Neural cell (in vitro differentiated cells): Measurements from ENCODE around the gene CAMK2G. TPM values are rescaled to one million over a fixed set of nuclear protein-coding genes. Genes with fewer than 3 reads are reported as not detected.

ENCODE experiments used
- H2AFZ ChIP-seq: fragments of 200-600, 300-800 bp; sonication (generic), shearing (Covaris generic); 2 replicates; pipeline ENCODE4 v1.6.0; 2014; ENCODE audit warnings: low read depth, mild to moderate bottlenecking, antibody characterized with exemption, low read length, moderate library complexity
- H3F3A ChIP-seq: fragments of 200-600 bp; shearing (Covaris generic); 2 replicates; pipeline ENCODE4 v1.6.1; 2016; ENCODE audit warnings: mild to moderate bottlenecking, moderate library complexity, mixed read lengths, antibody characterized with exemption, low read length; ENCODE audit not compliant: insufficient read depth, poor library complexity, severe bottlenecking
- H3K27ac ChIP-seq: fragments of 200-600, 300-800 bp; sonication (generic), shearing (Covaris generic); 2 replicates; pipeline ENCODE4 v1.5.1; 2014; ENCODE audit warnings: mild to moderate bottlenecking, low read length, moderate library complexity
- H3K27me3 ChIP-seq: fragments of 300-800, 200-600 bp; sonication (generic), shearing (Covaris generic); 2 replicates; pipeline ENCODE4 v1.6.0; 2014; ENCODE audit warnings: mild to moderate bottlenecking, low read depth, low read length, moderate library complexity; ENCODE audit not compliant: insufficient read depth
- H3K36me3 ChIP-seq: fragments of 300-800, 200-600 bp; sonication (generic), shearing (Covaris generic); 2 replicates; pipeline ENCODE4 v1.5.1; 2014; ENCODE audit warnings: mild to moderate bottlenecking, antibody characterized with exemption, low read length, moderate library complexity; ENCODE audit not compliant: insufficient read depth
- H3K4me2 ChIP-seq: fragments of 300-800, 200-600 bp; sonication (generic), shearing (Covaris generic); 2 replicates; pipeline ENCODE4 v1.6.0; 2014; ENCODE audit warnings: mild to moderate bottlenecking, low read length
- H3K4me3 ChIP-seq: fragments of 300-800, 200-600 bp; sonication (generic), shearing (Covaris generic); 2 replicates; pipeline ENCODE4 v1.5.1; 2014; ENCODE audit warnings: mild to moderate bottlenecking, low read length, moderate library complexity
- H3K79me2 ChIP-seq: fragments of 200-600 bp; shearing (Covaris generic); replicated peaks from 2 replicates; pipeline ENCODE4 v1.6.0; 2014; ENCODE audit warnings: mild to moderate bottlenecking, low read length, moderate library complexity; ENCODE audit not compliant: insufficient read depth
- H3K9ac ChIP-seq: fragments of 300-800, 200-600 bp; sonication (generic), shearing (Covaris generic); 2 replicates; pipeline ENCODE4 v1.6.1; 2016; ENCODE audit warnings: mild to moderate bottlenecking, low read length, mixed read lengths
- H3K9me2 ChIP-seq: fragments of 200-600 bp; shearing (Covaris generic); 2 replicates; pipeline ENCODE4 v1.6.1; 2016; ENCODE audit warnings: mild to moderate bottlenecking, low read length, mixed read lengths; ENCODE audit not compliant: insufficient read depth
- H3K9me3 ChIP-seq: fragments of 200-600, 300-800 bp; sonication (generic), shearing (Covaris generic); 2 replicates; pipeline ENCODE4 v1.6.1; 2016; ENCODE audit warnings: mild to moderate bottlenecking, mixed run types, low read length, moderate library complexity, mixed read lengths
- H4K20me1 ChIP-seq: fragments of 200-600 bp; shearing (Covaris generic); 2 replicates; pipeline ENCODE4 v1.6.1; 2016; ENCODE audit warnings: mild to moderate bottlenecking, mixed run types; ENCODE audit not compliant: insufficient read depth
- CTCF ChIP-seq: fragments of 450-650 bp; IDR thresholded peaks from 2 replicates; pipeline ENCODE4 v1.5.1; 2014; ENCODE audit warnings: antibody characterized with exemption, mild to moderate bottlenecking, moderate library complexity; ENCODE audit not compliant: poor library complexity, severe bottlenecking
- EP300 ChIP-seq: fragments of 450-650 bp; conservative IDR thresholded peaks from 2 replicates; pipeline ENCODE4 v1.6.1; 2014; ENCODE audit warnings: antibody characterized with exemption, mild to moderate bottlenecking, moderate library complexity; ENCODE audit not compliant: poor library complexity, severe bottlenecking
- EZH2 ChIP-seq: fragments of 200-600, 300-800 bp; shearing (Covaris generic), sonication (generic); IDR thresholded peaks from 2 replicates; pipeline ENCODE4 v1.6.1; 2014; ENCODE audit warnings: antibody characterized with exemption, low read length, borderline replicate concordance, mild to moderate bottlenecking; ENCODE audit not compliant: insufficient read depth, poor library complexity, severe bottlenecking
- MXI1 ChIP-seq: fragments of 450-650 bp; conservative IDR thresholded peaks from 2 replicates; pipeline ENCODE4 v1.6.1; 2014; ENCODE audit warnings: antibody characterized with exemption, mild to moderate bottlenecking; ENCODE audit not compliant: poor library complexity, severe bottlenecking
- POLR2AphosphoS5 ChIP-seq: IDR thresholded peaks from 2 replicates; pipeline ENCODE4 v1.6.1; 2012
- RAD21 ChIP-seq: fragments of 450-650 bp; conservative IDR thresholded peaks from 2 replicates; pipeline ENCODE4 v1.6.1; 2014; ENCODE audit warnings: antibody characterized with exemption, mild to moderate bottlenecking, moderate library complexity
- REST ChIP-seq: IDR thresholded peaks from 2 replicates; pipeline ENCODE4 v1.6.1; 2012; ENCODE audit warnings: borderline replicate concordance
- SMC3 ChIP-seq: fragments of 450-650 bp; conservative IDR thresholded peaks from 2 replicates; pipeline ENCODE4 v1.6.1; 2014; ENCODE audit warnings: antibody characterized with exemption, mild to moderate bottlenecking, moderate library complexity; ENCODE audit not compliant: poor library complexity
- TAF1 ChIP-seq: IDR thresholded peaks from 2 replicates; pipeline ENCODE4 v1.6.1; 2012; ENCODE audit warnings: low read depth
- polyA plus RNA-seq: library from polyadenylated mRNA; depleted of rRNA; stranded (reverse); fragments of >200 nt; gene quantifications from 2 replicates; pipeline ENCODE4 v1.2.3, GENCODE V29; 2014

CAMK2G gene
- polyA plus RNA-seq, 1 donor from 2014 or later, result 55.4 TPM

GRCh38 chr10:73810735-73811465 lies 63.5 kb downstream of the CAMK2G start:
- Histone ChIP-seq H3K9me2 (no peaks in the 10 kb centered on the region), H4K20me1 (no peaks in the 10 kb centered on the region), H3K4me3 (peak overlapping the region; percentile 89), H3K4me2 (peak overlapping the region; percentile 76), H2AFZ (peak overlapping the region; percentile 21), H3K27ac (peak overlapping the region; percentile 61), H3K9me3 (no peaks in the 10 kb centered on the region), H3K9ac (peak overlapping the region; percentile 84), H3K27me3 (no peaks in the 10 kb centered on the region), H3K79me2 (peaks cover 7% of the 10 kb centered on the region), H3K36me3 (no peaks in the 10 kb centered on the region), H3F3A (no peaks in the 10 kb centered on the region)
- TF ChIP-seq CTCF (no peak), TAF1 (no peak), POLR2AphosphoS5 (no peak), MXI1 (no peak), SMC3 (no peak), REST (no peak), RAD21 (no peak), EP300 (no peak), EZH2 (no peak)

GRCh38 chr10:73810358-73810734 lies 64.0 kb downstream of the CAMK2G start:
- no peaks in the 10 kb centered on the region for H3F3A ChIP-seq
- no peaks in the 10 kb centered on the region for H3K9me2 ChIP-seq
- H3K27me3 ChIP-seq, result no peaks in the 10 kb centered on the region
- TF ChIP-seq MXI1, result no peak
- TF ChIP-seq SMC3, result no peak
- no peak for TF ChIP-seq CTCF
- no peak for TF ChIP-seq EZH2
- no peak for TF ChIP-seq REST
- peaks cover 7% of the 10 kb centered on the region for H3K79me2 ChIP-seq
- H3K4me3 ChIP-seq, result peak overlapping the region; percentile 89
- H3K36me3 ChIP-seq, result no peaks in the 10 kb centered on the region
- H3K9me3 ChIP-seq, result no peaks in the 10 kb centered on the region
- H2AFZ ChIP-seq, result no peak overlapping the region
- peak overlapping the region; percentile 76 for H3K4me2 ChIP-seq
- H4K20me1 ChIP-seq, result no peaks in the 10 kb centered on the region
- H3K9ac ChIP-seq, result peak overlapping the region; percentile 84
- H3K27ac ChIP-seq, result no peak overlapping the region
